GM12878 (cell line): Measurements from ENCODE around the gene FERMT2. TPM values are rescaled to one million over a fixed set of nuclear protein-coding genes. Genes with fewer than 3 reads are reported as not detected.

Experiments used
- ATAC-seq: fragments of 200-7000 bp; cut with Tn5 transposase; 3 replicates; pipeline ENCODE4 v1.9.1; 2020; ENCODE audit warnings: mild to moderate bottlenecking, moderate library complexity
- BruUV-seq: library from RNA; stranded (reverse); fragments of 400-500 nt; replicated peaks from 2 replicates; lab custom pipeline; 2021; lab: Mats Ljungman, UMichigan
- CTCF ChIA-PET: fragments of 300-600 bp; sonication (Branson Sonifier 250); formaldehyde crosslinking; extraction: SDS; loops from one replicate; lab custom pipeline; 2021; ENCODE audit warnings: inconsistent platforms; lab: Yijun Ruan, JAX
- POLR2A ChIA-PET: fragments of 350-600 bp; formaldehyde crosslinking; extraction: SDS; loops from one replicate; lab custom pipeline; 2021; ENCODE audit warnings: inconsistent platforms; lab: Charles Lee
- RAD21 ChIA-PET: fragments of 300-600 bp; sonication (Branson Sonifier 250); formaldehyde crosslinking; loops from one replicate; lab custom pipeline; 2023; ENCODE audit warnings: antibody characterized with exemption; ENCODE audit not compliant: unreplicated experiment; lab: Charles Lee
- SMC1A ChIA-PET: fragments of 300-600 bp; sonication (Branson Sonifier 250); formaldehyde crosslinking; loops from one replicate; lab custom pipeline; 2023; ENCODE audit not compliant: unreplicated experiment, uncharacterized antibody; lab: Charles Lee
- DNase-seq: peaks from one replicate; pipeline ENCODE4 v3.0.0-alpha.2; 2011; ENCODE audit warnings: low read depth, low spot score
- FAIRE-seq: peaks from 3 replicates; lab custom pipeline; 2011; peaks lifted over from hg19 to GRCh38; lab: Jason Lieb, UNC
- H2AFZ ChIP-seq: 2 replicates; pipeline ENCODE4 v1.6.0; 2011; ENCODE audit warnings: low read depth, low read length, control low read depth; ENCODE audit not compliant: control insufficient read depth
- H3K27ac ChIP-seq: 2 replicates; pipeline ENCODE4 v1.5.1; 2011; ENCODE audit warnings: control low read depth; ENCODE audit not compliant: control insufficient read depth, insufficient read depth
- H3K27me3 ChIP-seq, 2 experiments: replicated peaks in 1 of 2; 2 replicates each; pipeline versions ENCODE4 v1.6.0 to v1.6.1; 2011; ENCODE audit warnings: low read length in 1 of 2; ENCODE audit not compliant: control insufficient read depth in 2 of 2, insufficient read depth in 2 of 2
- H3K36me3 ChIP-seq, 2 experiments: 2 replicates each; pipeline ENCODE4 v1.5.1; 2011; ENCODE audit warnings: low read length in 1 of 2; ENCODE audit not compliant: control insufficient read depth in 2 of 2, insufficient read depth in 2 of 2
- H3K4me1 ChIP-seq: 2 replicates; pipeline ENCODE4 v1.6.1; 2011; ENCODE audit warnings: mild to moderate bottlenecking, low read length, moderate library complexity, mixed read lengths; ENCODE audit not compliant: control insufficient read depth, insufficient read depth
- H3K4me2 ChIP-seq: 2 replicates; pipeline ENCODE4 v1.6.0; 2011; ENCODE audit warnings: control low read depth; ENCODE audit not compliant: control insufficient read depth, insufficient read depth
- H3K4me3 ChIP-seq: fragments of 200-600 bp; sonication (generic); 2 replicates; pipeline ENCODE4 v1.5.1; 2016
- H3K79me2 ChIP-seq: 2 replicates; pipeline ENCODE4 v1.6.0; 2011; ENCODE audit warnings: low read length; ENCODE audit not compliant: control insufficient read depth, insufficient read depth
- H3K9ac ChIP-seq: 2 replicates; pipeline ENCODE4 v1.8.0; 2011; ENCODE audit warnings: low read length, control low read depth, mixed read lengths; ENCODE audit not compliant: control insufficient read depth, insufficient read depth
- H3K9me3 ChIP-seq: replicated peaks from 3 replicates; pipeline ENCODE4 v1.5.1; 2011; ENCODE audit warnings: mild to moderate bottlenecking, low read length; ENCODE audit not compliant: control insufficient read depth, insufficient read depth
- H4K20me1 ChIP-seq: 2 replicates; pipeline ENCODE4 v1.6.0; 2011; ENCODE audit not compliant: control insufficient read depth, insufficient read depth
- BCLAF1 ChIP-seq: fragments of 450-650 bp; IDR thresholded peaks from 2 replicates; pipeline ENCODE4 v1.6.1; 2017; ENCODE audit warnings: antibody characterized with exemption, mild to moderate bottlenecking, moderate library complexity
- BMI1 ChIP-seq: fragments of 450-650 bp; IDR thresholded peaks from 2 replicates; pipeline ENCODE4 v1.6.1; 2016; ENCODE audit warnings: mild to moderate bottlenecking, moderate library complexity, borderline replicate concordance
- CHD2 ChIP-seq: IDR thresholded peaks from 2 replicates; pipeline ENCODE4 v1.6.1; 2011; ENCODE audit warnings: low read depth, low read length, improper control_type of control experiment, borderline replicate concordance
- EP300 ChIP-seq, 2 experiments: fragments of 150-350 bp in 1 of 2; IDR thresholded peaks; 2 replicates each; pipeline ENCODE4 v1.6.1; 2011 to 2012; ENCODE audit warnings: low read depth in 2 of 2, low read length in 2 of 2, borderline replicate concordance in 1 of 2, improper control_type of control experiment in 1 of 2, inconsistent platforms in 1 of 2; ENCODE audit not compliant: control insufficient read depth in 1 of 2
- GATAD2B ChIP-seq: fragments of 450-650 bp; conservative IDR thresholded peaks from 2 replicates; pipeline ENCODE4 v1.6.1; 2017; ENCODE audit warnings: low read depth, mild to moderate bottlenecking, moderate library complexity
- HDGF ChIP-seq: fragments of 450-650 bp; IDR thresholded peaks from 2 replicates; pipeline ENCODE4 v1.6.1; 2016; ENCODE audit warnings: antibody characterized with exemption
- KAT2A ChIP-seq: conservative IDR thresholded peaks from 2 replicates; pipeline ENCODE4 v1.6.1; 2011; ENCODE audit warnings: low read depth, low read length; ENCODE audit not compliant: control insufficient read depth
- MEF2B ChIP-seq: fragments of 450-650 bp; IDR thresholded peaks from 2 replicates; pipeline ENCODE4 v1.6.1; 2018; ENCODE audit warnings: mild to moderate bottlenecking, moderate library complexity; ENCODE audit not compliant: partially characterized antibody, poor library complexity, severe bottlenecking
- MTA2 ChIP-seq: fragments of 450-650 bp; IDR thresholded peaks from 2 replicates; pipeline ENCODE4 v1.6.1; 2016; ENCODE audit warnings: low read depth, mild to moderate bottlenecking, moderate library complexity
- MYB ChIP-seq: fragments of 150-350 bp; IDR thresholded peaks from 2 replicates; pipeline ENCODE4 v1.6.1; 2014; ENCODE audit warnings: mild to moderate bottlenecking, low read depth, low read length, borderline replicate concordance
- NFIC ChIP-seq: IDR thresholded peaks from 2 replicates; pipeline ENCODE4 v1.6.1; 2012; ENCODE audit warnings: low read depth, mild to moderate bottlenecking, inconsistent platforms, low read length, moderate library complexity
- PKNOX1 ChIP-seq: fragments of 450-650 bp; IDR thresholded peaks from 2 replicates; pipeline ENCODE4 v1.6.1; 2016; ENCODE audit warnings: mild to moderate bottlenecking
- PML ChIP-seq: IDR thresholded peaks from 2 replicates; pipeline ENCODE4 v1.6.1; 2012; ENCODE audit warnings: low read length, inconsistent platforms
- RFX5 ChIP-seq: IDR thresholded peaks from 2 replicates; pipeline ENCODE4 v1.6.1; 2011; ENCODE audit warnings: low read depth, low read length, improper control_type of control experiment
- SMAD1 ChIP-seq: fragments of 450-650 bp; IDR thresholded peaks from 2 replicates; pipeline ENCODE4 v1.6.1; 2018; ENCODE audit warnings: mild to moderate bottlenecking, low read depth; ENCODE audit not compliant: partially characterized antibody
- SMAD5 ChIP-seq: IDR thresholded peaks from 2 replicates; pipeline ENCODE4 v1.6.1; 2016; ENCODE audit warnings: antibody characterized with exemption, low read depth
- SPI1 ChIP-seq: IDR thresholded peaks from 2 replicates; pipeline ENCODE4 v1.6.1; 2011; ENCODE audit warnings: low read depth, mild to moderate bottlenecking, low read length, moderate library complexity, borderline replicate concordance; ENCODE audit not compliant: insufficient read depth
- TCF3 ChIP-seq: IDR thresholded peaks from 2 replicates; pipeline ENCODE4 v1.6.1; 2012; ENCODE audit warnings: low read depth, mild to moderate bottlenecking, low read length, borderline replicate concordance; ENCODE audit not compliant: insufficient read depth
- WGBS: methylation state at CpG from one replicate; pipeline ENCODE4 v1.1.6; 2016; ENCODE audit warnings: low lambda C conversion rate; ENCODE audit not compliant: insufficient replicate concordance, insufficient coverage; ENCODE audit errors: missing lambda C conversion rate; 5-methylcytosine and 5-hydroxymethylcytosine counted together
- in situ Hi-C: fragments of 300-500 bp; cut with MboI; formaldehyde crosslinking; loops from 9 replicates; pipeline ENCODE4 v1.14.3; 2018; ENCODE audit warnings: mixed read lengths
- intact Hi-C: fragments of 100-400 bp; cut with micrococcal nuclease; formaldehyde crosslinking; loops from one replicate; pipeline ENCODE4 v1.14.2; 2022; ENCODE audit not compliant: unreplicated experiment
- polyA plus RNA-seq, 11 experiments: library from polyadenylated mRNA; depleted of rRNA in 4 of 11; unstranded in 6 of 11; stranded (reverse) in 5 of 11; fragments of >200 nt; fragmentation: Nextera tagmentation in 4 of 11; fragmentation: Illumina TruSeq in 1 of 11; extraction: Ambion mirVana in 4 of 11; extraction: Trizol in 1 of 11; gene quantifications; 1 replicate in 1 of 11; 2 replicates in 10 of 11; pipeline versions ENCODE4 v1.2.1 to v1.2.3, GENCODE V29; 2011 to 2016; ENCODE audit warnings: inconsistent platforms in 2 of 11, missing spikeins in 2 of 11, low read depth in 1 of 11
- total RNA-seq, 4 experiments: library from RNA; depleted of rRNA in 3 of 4; stranded (reverse); fragments of >200 nt in 3 of 4; fragmentation: Illumina TruSeq in 1 of 4; extraction: Trizol in 1 of 4; gene quantifications; 2 replicates each; pipeline versions ENCODE4 v1.2.1 to v1.2.3, GENCODE V29; 2013 to 2021

FERMT2 gene
- total and polyA plus RNA-seq, 10 of the 15 experiments (the other 5 are each of a cell fraction or from before 2014, with no cell fraction given) = 4.9 to 35.5 (median 19.5) TPM

GRCh38 chr14:52862632-52863333, 88.1 kb downstream of the FERMT2 start:
- H3K4me2 ChIP-seq = no peak overlapping the region
- ChIA-PET SMC1A (interaction anchor here (0.7 to 1.2 kb wide), 3 partner anchors 19 to 400 kb away, joined by 3 to 4 read pairs (median 4); no protein-coding TSS in a partner anchor), POLR2A (no interaction called here), RAD21 (interaction anchor here (1.1 to 1.2 kb wide), 2 partner anchors 17 to 86 kb away, joined by 3 to 4 read pairs; no protein-coding TSS in a partner anchor), CTCF (no interaction called here)
- no peaks in the 10 kb centered on the region for H3K4me1 ChIP-seq
- no peaks in the 10 kb centered on the region for H3K9me3 ChIP-seq
- no peaks in the 10 kb centered on the region for H3K36me3 ChIP-seq
- 54% methylated on average over 4 of the region's 4 CpGs for WGBS
- no peak for TF ChIP-seq MYB
- no peak for TF ChIP-seq BCLAF1
- TF ChIP-seq GATAD2B = no peak
- no peak for TF ChIP-seq MTA2
- no peak for TF ChIP-seq TCF3
- no peak for TF ChIP-seq PKNOX1
- TF ChIP-seq CHD2 = no peak
- no peak for TF ChIP-seq PML
- no peak for TF ChIP-seq MEF2B
- no peak for TF ChIP-seq BMI1
- TF ChIP-seq NFIC = no peak
- TF ChIP-seq EP300 (IDR thresholded peaks at IDR 0.05; ENCODE audit: borderline replicate concordance in 1 of 2, control insufficient read depth in 1 of 2, low read depth in 2 of 2, low read length in 2 of 2) = no peak
- TF ChIP-seq KAT2A = no peak
- no peak for TF ChIP-seq HDGF
- TF ChIP-seq SMAD1 = no peak
- no peak for TF ChIP-seq SPI1
- no peak for TF ChIP-seq SMAD5
- TF ChIP-seq RFX5 = no peak
- intact Hi-C loops = no loop called here
- H3K9ac ChIP-seq = no peak overlapping the region
- BruUV-seq = no TSS peak
- H2AFZ ChIP-seq = no peak overlapping the region; the same call in 1 of the 2 replicates
- no peak for DNase-seq
- ATAC-seq = no peak
- FAIRE-seq = no peak
- H3K27me3 ChIP-seq = no peaks in the 10 kb centered on the region
- H3K4me3 ChIP-seq = no peak overlapping the region
- no peaks in the 10 kb centered on the region for H3K79me2 ChIP-seq
- H3K27ac ChIP-seq = no peak overlapping the region
- no peaks in the 10 kb centered on the region for H4K20me1 ChIP-seq
- in situ Hi-C loops = no loop called here
